DOHH2 (cell line): Measurements from ENCODE around the gene FBN2.

Experiments
- CTCF ChIP-seq: fragments of 200-600 bp; sonication (generic); IDR thresholded peaks from one replicate; pipeline ENCODE4 v1.5.1; 2014; ENCODE audit warnings: antibody characterized with exemption, mild to moderate bottlenecking, low read depth, low read length; ENCODE audit not compliant: poor library complexity, severe bottlenecking
- EZH2phosphoT487 ChIP-seq: fragments of 200-600 bp; sonication (generic); IDR thresholded peaks from 2 replicates; pipeline ENCODE4 v1.6.1; 2017; ENCODE audit warnings: borderline replicate concordance, mild to moderate bottlenecking, antibody characterized with exemption, low read length, moderate library complexity, mixed read lengths

GRCh38 chr5:128212191-128212806, 325.7 kb downstream of the FBN2 start:
- TF ChIP-seq EZH2phosphoT487, result no peak
- TF ChIP-seq CTCF, result no peak
